Psoas muscle (tissue), 8 donors: ENCODE results near the gene CASP8AP2. TPM values are rescaled to one million over a fixed set of nuclear protein-coding genes. Genes with fewer than 3 reads are reported as not detected.

Source experiments
- ATAC-seq, 4 donors: fragments of 200-7000 bp; cut with Tn5 transposase; one replicate each; pipeline ENCODE4 v1.9.1; 2020; ENCODE audit warnings: moderate library complexity in 3 of 4, mild to moderate bottlenecking in 2 of 4
- DNase-seq, 2 donors: peaks; one replicate each; pipeline ENCODE4 v3.0.0-alpha.2; 2020
- H3K27ac ChIP-seq: fragments of 200-600 bp; one replicate; pipeline ENCODE4 v1.8.0; 2022
- H3K27me3 ChIP-seq, 3 donors: fragments of 200-600 bp in 1 of 3; one replicate each; pipeline versions ENCODE4 v1.6.1 to v1.8.0; 2013 to 2022; ENCODE audit warnings: low read length in 2 of 3, mild to moderate bottlenecking in 2 of 3, moderate library complexity in 1 of 3; ENCODE audit not compliant: insufficient read depth in 3 of 3
- H3K36me3 ChIP-seq, 2 donors: fragments of 200-600 bp in 1 of 2; one replicate each; pipeline versions ENCODE4 v1.6.1 to v1.8.0; 2013 to 2022; ENCODE audit warnings: low read depth in 1 of 2, mild to moderate bottlenecking in 1 of 2, moderate library complexity in 1 of 2; ENCODE audit not compliant: insufficient read depth in 1 of 2
- H3K4me1 ChIP-seq: fragments of 200-600 bp; one replicate; pipeline ENCODE4 v1.8.0; 2022
- H3K4me3 ChIP-seq: fragments of 200-600 bp; one replicate; pipeline ENCODE4 v1.8.0; 2022; ENCODE audit warnings: mild to moderate bottlenecking
- H3K9me3 ChIP-seq: fragments of 200-600 bp; one replicate; pipeline ENCODE4 v1.8.0; 2022
- CTCF ChIP-seq: fragments of 200-600 bp; IDR thresholded peaks from one replicate; pipeline ENCODE4 v1.8.0; 2022; ENCODE audit warnings: antibody characterized with exemption
- WGBS, 3 donors: extraction: QIAGEN DNeasy Blood & Tissue Kit; methylation state at CpG; one replicate each; pipeline versions ENCODE4 v1.1.6 to v1.1.7; 2013; 5-methylcytosine and 5-hydroxymethylcytosine counted together
- intact Hi-C, 2 donors: fragments of 100-400 bp; cut with DNase I; formaldehyde crosslinking; loops; one replicate each; pipeline versions ENCODE4 v1.11.0 to v1.14.2; 2022
- polyA plus RNA-seq, 3 donors: library from polyadenylated mRNA; stranded (reverse); fragments of 200-250 nt; gene quantifications; one replicate each; pipeline ENCODE4 v1.2.3, GENCODE V29; 2013
- total RNA-seq, 4 donors: library from RNA; stranded (reverse); fragmentation: NEBNext Ultra II Directional in 2 of 4; extraction: Animal tissue kit (Norgen Biotek cat#: 25700) in 2 of 4; gene quantifications; one replicate each; pipeline versions ENCODE4 v1.2.1 to v1.2.4, GENCODE V29; 2021 to 2023
- donor health status: healthy with polysubstance abuse.
- donor health status: DM: no; HTN: no; CAD: no; lungs with moderate emphysema.
- donor health status: Bipolar disorder and iron deficiency.
- donor health status: healthy.
- donor health status: DM: yes; HTN: yes; CAD: no.
- donor health status: DM: no; HTN: no; CAD: no.
- donor health status: DM: no; HTN: no; CAD: no.
- donor health status: DM: yes; HTN: yes; CAD: no.

Gene CASP8AP2
- total and polyA plus RNA-seq, 7 donors: 3.0 to 14.4 (median 10.8) TPM

GRCh38 chr6:89828988-89829471 is 650 bp upstream of the CASP8AP2 start:
- ATAC-seq (peak; percentile 13 to 50 (median 23)), DNase-seq (no peak)
- peak overlapping the region; percentile 95 for H3K4me3 ChIP-seq
- no peak for TF ChIP-seq CTCF
- no peaks in the 10 kb centered on the region for H3K27me3 ChIP-seq
- H3K36me3 ChIP-seq: peaks cover 0 to 28% of the 10 kb centered on the region in 2 donors
- intact Hi-C loops: loop anchor here in 1 of 2 donors (1.0 kb wide), 1 partner anchor 18 kb away; no protein-coding TSS in a partner anchor
- peak overlapping the region; percentile 73 for H3K27ac ChIP-seq
- 6 to 10% (median 8%) methylated on average over 18 of the region's 18 CpGs for WGBS, 3 donors
- no peaks in the 10 kb centered on the region for H3K9me3 ChIP-seq
- peaks cover 7% of the 10 kb centered on the region for H3K4me1 ChIP-seq

GRCh38 chr6:89830170-89830809 is 610 bp downstream of the CASP8AP2 start:
- peaks cover 7% of the 10 kb centered on the region for H3K4me1 ChIP-seq
- 8 to 10% (median 8%) methylated on average over 15 of the region's 15 CpGs for WGBS, 3 donors
- DNase-seq: no peak
- H3K4me3 ChIP-seq: peak overlapping the region; percentile 95
- peak overlapping the region; percentile 83 for H3K27ac ChIP-seq
- no peak for TF ChIP-seq CTCF
- peaks cover 0 to 29% of the 10 kb centered on the region in 2 donors for H3K36me3 ChIP-seq
- ATAC-seq: no peak
- H3K27me3 ChIP-seq: no peaks in the 10 kb centered on the region
- intact Hi-C loops: no loop called here
- no peaks in the 10 kb centered on the region for H3K9me3 ChIP-seq

- Histone ChIP-seq H3K4me1 (peaks cover 7% of the 10 kb centered on the region), H3K36me3 (peaks cover 0 to 35% of the 10 kb centered on the region in 2 donors), H3K27ac (no peak overlapping the region), H3K4me3 (no peak overlapping the region), H3K27me3 (no peaks in the 10 kb centered on the region), H3K9me3 (no peaks in the 10 kb centered on the region)
- 85 to 89% (median 88%) methylated on average over 12 of the region's 12 CpGs for WGBS, 3 donors
- DNase-seq: no peak
- no peak for ATAC-seq
- TF ChIP-seq CTCF: no peak
- intact Hi-C loops: no loop called here
Measured at GRCh38 chr6:89834884-89835792, 5.5 kb downstream of the CASP8AP2 start.

- no peaks in the 10 kb centered on the region for H3K9me3 ChIP-seq
- 95 to 97% (median 97%) methylated on average over 8 of the region's 8 CpGs for WGBS, 3 donors
- no peak overlapping the region for H3K27ac ChIP-seq
- TF ChIP-seq CTCF: no peak
- H3K4me1 ChIP-seq: peaks cover 1% of the 10 kb centered on the region
- DNase-seq (no peak), ATAC-seq (no peak)
- intact Hi-C loops: no loop called here
- no peaks in the 10 kb centered on the region for H3K27me3 ChIP-seq
- no peak overlapping the region for H3K4me3 ChIP-seq
- H3K36me3 ChIP-seq: peaks cover 0 to 29% of the 10 kb centered on the region in 2 donors
Measured at GRCh38 chr6:89836639-89837222, 7.1 kb downstream of the CASP8AP2 start.
